HG02852 (cell line): ENCODE data around the gene ITGB6.

ENCODE experiments used
- ATAC-seq: cut with Tn5 transposase; IDR thresholded peaks from one replicate; pipeline ENCODE4 v1.9.1; 2021; ENCODE audit warnings: mild to moderate bottlenecking, moderate library complexity; ENCODE audit not compliant: unreplicated experiment

Gene ITGB6

DNA sequence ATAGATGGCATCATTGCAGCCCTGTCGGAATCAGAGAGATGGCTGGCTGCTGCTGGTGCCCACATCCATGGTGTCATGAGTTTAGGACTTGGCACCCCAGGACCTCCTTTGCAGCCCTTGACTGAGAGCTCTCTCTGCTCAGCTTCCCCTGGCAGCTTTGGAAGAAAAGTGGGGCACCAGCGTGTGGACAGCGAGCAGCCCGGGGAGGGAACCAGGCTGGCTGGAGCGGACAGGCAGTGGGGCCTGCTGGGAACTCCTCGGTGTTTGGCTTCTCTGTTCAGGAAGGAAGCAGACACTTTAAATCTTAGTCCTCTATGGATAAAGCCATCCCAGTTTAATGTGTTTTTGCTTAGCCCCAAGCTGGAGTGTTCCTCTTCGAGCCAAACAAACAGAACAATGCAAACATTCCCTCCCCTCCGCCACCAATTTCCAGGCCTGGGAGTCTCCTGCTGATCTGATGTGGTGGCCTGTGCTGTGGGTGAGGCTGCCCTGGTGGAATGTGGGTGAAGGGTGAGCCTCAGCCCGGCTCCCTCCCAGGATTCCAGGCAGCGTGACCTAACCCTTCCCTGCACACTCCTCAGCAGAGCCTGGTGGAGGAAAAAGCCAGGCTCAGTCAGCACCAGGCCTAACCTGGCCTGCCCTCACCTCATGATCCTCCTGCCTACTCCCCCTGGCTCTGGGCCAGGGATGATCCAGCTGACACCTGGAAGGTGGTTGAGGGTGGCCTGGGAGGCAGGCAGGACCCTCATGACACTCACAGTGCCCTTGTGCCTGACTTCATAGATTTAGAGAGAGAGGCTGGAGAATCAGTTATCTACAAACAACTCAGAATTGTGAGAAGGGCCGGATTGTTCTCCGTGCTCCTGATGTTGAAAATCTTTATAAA is 21.6 kb upstream of the ITGB6 start:
- ATAC-seq, result no peak

DNA sequence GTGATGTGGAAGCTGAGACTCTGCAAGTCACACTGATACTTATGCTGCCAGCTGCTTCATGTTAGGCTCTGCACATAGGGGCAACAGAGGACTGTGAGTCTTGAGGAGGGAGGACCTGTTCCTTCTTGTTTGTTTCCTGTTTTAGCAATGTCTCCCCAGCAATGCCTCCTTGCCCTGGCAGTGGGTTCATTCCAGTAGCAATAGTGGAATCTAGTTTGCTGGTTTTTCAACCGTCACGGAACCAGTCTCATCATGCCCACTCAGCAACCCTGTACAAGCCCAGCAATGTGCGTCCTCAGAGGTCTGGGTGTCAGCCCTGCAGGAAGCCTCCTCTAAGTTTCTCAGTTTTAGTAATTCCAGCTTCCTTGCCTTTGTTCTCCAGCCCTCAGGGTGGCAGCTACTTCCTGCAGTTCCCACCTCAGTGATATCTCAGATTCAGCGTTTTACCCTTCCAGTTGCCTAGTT is 20.5 kb upstream of the ITGB6 start:
- ATAC-seq, result no peak

DNA sequence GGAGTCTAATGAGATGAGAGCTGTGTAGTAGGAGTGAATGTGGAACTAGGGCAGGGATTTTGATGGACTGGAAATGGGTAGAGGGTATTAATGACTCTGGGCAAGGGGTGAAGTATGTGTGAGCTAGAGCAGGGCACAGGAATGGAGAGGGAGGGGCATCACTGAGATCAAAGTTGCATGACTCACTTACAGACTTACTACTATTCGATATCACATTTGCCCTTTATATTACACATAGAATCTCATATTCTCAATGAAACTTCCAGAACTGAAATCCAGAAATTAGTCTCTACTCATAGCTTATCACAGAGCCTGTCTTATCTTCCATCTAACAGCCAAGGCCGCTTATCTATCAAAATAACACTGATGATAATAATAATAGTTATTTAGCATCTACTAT is 20.0 kb upstream of the ITGB6 start:
- no peak for ATAC-seq

- no peak for ATAC-seq
Observed at GRCh38 chr2:160214461-160215445, 14.7 kb upstream of the ITGB6 start.

DNA sequence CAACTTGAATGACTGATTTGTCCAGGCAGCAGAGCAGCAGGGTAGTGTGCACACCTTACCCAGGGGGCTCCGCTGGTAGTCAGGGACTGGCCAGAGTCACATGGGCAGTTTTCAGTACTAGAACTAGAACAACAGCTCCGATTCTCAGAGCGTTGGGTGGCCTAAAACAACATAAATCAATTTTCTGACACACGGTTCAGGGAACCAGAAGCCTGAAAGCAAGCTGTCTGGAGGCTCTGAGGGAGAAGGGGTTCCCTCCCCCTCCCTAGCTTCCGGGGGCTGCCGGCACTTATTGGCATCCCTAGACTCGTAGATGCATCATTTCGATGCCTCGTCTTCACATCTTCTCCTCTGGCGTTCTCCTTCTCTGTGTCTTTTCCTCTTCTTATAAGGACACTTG is 13.4 kb upstream of the ITGB6 start:
- no peak for ATAC-seq

- peak; percentile 92 for ATAC-seq
Observed at GRCh38 chr2:160210599-160211138, 10.6 kb upstream of the ITGB6 start.

DNA sequence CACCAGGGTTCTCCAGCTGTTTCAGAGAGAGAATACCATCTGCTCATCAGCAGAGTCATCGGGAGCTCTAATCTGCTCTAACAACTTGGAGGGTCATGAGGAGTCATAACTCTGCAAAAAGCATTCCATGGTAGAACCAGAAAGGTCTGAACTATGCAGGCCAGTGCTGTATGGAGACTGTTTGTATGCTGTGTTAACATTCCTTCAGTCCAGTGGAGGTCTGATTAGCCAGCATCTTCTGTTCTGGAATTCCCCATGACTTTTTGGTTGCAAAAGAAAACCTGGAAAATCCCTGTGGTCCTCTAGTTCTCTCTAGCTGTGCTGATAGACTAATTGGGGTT is 9.4 kb upstream of the ITGB6 start:
- ATAC-seq, result peak; percentile 30

DNA sequence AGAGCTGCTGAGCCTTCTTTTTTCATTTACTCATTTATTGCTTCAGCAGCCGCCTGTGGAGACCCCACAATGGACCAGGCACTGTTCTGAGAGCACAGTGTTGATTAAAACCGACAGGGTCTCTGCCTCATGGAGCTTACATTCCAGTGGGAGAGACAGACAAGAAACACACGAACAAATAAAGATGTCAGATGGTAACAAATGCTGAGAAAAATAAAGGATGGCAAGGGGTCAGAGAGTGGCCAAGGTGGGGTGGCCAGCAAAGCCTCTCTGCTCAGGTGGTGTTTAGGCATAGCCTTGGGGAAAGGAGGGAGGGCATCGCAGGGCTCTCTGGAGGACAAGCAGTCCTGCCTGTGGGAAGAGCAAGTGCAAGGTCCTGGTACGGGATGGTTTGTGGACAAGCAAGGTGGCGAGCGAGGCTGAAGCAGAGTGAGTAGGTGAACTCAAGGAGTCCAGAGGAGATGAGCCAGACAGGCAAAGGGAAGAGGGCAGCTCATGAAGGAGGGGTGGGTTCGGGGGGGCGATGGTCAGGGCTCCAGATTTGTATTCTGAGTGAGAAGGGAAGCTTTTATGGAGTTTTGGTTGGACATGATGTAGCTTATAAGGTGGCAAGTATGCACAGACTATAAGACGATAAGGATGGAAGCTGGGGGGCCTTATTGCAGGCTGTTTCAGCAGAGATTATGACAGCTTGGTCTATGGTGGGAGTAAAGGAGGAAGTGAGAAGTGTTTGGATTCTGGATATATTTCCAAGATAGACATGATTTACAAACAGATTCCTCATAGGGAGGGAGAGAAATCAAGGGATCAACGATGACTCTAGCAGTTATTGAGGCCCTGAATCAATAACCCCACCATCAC is 8.8 kb upstream of the ITGB6 start:
- no peak for ATAC-seq

DNA sequence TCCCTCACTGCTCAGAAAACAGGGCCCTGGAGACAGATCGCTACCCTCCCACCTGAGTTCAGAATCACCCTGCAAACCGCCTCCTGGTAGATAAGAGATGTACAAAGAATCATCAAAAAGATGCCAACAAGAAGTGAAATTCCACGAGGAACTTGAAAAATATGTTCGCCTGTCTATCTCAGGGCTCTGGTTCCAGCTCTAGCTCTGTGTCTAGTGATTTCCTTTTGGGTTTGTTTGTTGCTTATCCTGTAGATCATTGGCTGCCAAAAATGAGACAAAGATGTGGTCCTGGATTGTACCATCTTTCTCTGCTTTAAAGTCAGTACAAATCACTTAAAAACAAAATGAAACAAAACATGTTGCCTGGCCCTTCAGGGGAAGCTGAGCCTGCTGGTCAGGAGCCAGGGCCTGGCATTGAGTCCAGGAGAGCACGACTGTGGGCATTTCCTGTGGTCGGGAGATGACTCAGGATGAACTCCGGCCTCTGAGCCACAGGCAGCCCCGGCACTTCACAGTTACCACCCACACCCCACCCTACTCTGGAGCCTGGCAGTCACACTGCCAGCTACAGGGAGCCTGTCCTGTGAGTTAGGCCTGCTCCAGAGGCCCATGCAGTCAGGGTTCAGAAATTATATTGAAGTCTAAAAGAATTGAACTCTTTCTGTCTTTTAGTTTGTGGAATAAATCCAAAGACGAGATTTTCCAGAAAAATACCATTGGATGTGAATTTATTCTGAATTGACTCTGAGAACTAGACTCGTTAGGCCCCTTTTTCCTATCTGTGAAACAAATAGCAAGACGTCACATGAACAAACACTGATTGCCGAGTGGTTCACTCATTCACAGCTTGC is 8.0 kb upstream of the ITGB6 start:
- no peak for ATAC-seq

- no peak for ATAC-seq
Observed at GRCh38 chr2:160207271-160207670, 7.2 kb upstream of the ITGB6 start.

GRCh38 chr2:160206436-160206835 is 6.4 kb upstream of the ITGB6 start:
- ATAC-seq, result no peak

DNA sequence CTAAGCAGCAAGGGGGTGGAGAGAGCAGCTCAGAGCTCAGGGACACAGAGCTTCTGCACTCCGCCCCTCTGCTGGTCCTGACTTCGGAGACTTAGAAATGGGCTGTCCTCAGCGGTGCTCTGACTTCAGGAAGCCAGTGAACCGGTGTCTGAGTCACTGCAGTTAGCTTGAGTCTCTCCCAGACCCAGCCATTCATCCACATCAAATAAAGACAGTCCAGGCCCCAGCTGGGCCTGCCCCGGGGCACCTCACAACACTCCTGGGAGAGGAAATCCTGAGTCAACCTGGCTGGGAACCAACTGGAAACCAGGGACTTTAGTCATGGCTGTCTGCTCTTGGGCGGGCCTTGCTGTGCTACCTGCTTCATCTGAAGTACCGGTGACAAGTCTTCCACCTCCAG is 5.4 kb upstream of the ITGB6 start:
- no peak for ATAC-seq

DNA sequence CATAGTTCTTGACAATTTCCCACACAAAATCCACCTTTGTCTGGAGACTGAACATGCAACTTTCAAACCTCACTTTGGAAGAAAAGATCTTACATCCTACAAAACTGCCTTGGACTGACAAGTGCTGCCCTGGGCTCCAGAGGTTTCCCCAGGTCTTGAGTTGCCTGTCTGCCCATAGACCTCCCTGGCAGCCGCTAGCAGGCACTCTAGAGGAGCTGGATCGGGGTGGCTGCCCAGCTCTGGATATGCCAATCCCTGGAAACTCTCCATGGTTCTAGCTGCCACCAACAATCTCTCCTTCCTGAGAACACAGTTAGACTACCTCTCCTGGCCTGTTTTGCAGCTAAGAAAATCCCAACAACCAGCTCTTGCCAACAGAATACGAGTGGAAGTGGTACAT is 3.4 kb upstream of the ITGB6 start:
- no peak for ATAC-seq

GRCh38 chr2:160203007-160203406 is 2.9 kb upstream of the ITGB6 start:
- no peak for ATAC-seq

- no peak for ATAC-seq
Observed at GRCh38 chr2:160201849-160202539, 1.9 kb upstream of the ITGB6 start.

GRCh38 chr2:160200921-160201320 is 849 bp upstream of the ITGB6 start:
- no peak for ATAC-seq

- no peak for ATAC-seq
Observed at GRCh38 chr2:160199053-160199452, 1.0 kb downstream of the ITGB6 start.

DNA sequence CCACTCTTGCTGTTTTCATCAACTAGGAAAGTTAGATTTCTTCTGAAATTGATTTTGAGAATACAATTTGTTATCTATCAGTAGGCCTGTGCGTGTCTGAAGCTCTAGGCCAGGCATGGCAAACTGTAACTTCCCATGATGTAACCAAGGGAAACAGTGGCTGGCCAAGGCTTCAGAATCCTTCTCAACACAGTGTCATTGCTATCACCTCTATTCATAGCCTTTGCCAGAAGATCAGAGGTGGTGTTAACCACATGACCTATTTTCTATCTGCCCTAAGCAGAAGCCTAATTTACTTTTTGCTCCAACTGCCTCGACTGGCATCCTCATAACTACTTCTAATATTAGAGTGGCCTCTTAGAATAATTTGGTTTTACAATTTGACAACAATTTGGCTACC is 2.5 kb downstream of the ITGB6 start:
- no peak for ATAC-seq

DNA sequence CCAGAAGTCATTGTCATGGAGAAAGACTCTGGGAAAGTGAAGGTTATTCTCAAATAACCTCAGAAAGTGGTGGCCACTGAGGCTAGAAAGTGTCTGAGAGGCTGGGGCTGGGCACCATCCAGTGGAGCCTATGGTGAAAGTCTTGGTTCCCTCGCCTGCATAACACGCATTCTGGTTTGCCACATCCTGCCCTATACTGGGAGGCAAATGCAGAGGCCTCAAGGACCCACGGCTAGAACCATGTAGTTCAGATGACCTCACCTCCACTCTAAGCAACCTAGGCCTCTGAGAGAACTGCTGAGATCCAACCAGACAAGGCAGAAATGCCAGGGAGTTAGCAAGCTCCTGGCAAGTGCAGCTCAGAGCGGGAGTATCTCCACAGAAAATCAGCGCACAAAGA is 5.1 kb downstream of the ITGB6 start:
- no peak for ATAC-seq
